ENCODE measurements around the gene PDGFRB.

Gene PDGFRB

GRCh38 chr5:150120062-150120441 lies 35.6 kb downstream of the PDGFRB start:
- in situ Hi-C loops (cut with MboI; ENCODE audit: low sequenced_read_pairs), result no loop called here

GRCh38 chr5:150119421-150120061 lies 36.1 kb downstream of the PDGFRB start:
- in situ Hi-C loops (cut with MboI; ENCODE audit: low sequenced_read_pairs), result no loop called here

GRCh38 chr5:150118561-150119229 lies 37.0 kb downstream of the PDGFRB start:
- in situ Hi-C loops (cut with MboI; ENCODE audit: low sequenced_read_pairs), result no loop called here

GRCh38 chr5:150117945-150118560 lies 37.6 kb downstream of the PDGFRB start:
- in situ Hi-C loops (cut with MboI; ENCODE audit: low sequenced_read_pairs), result no loop called here

GRCh38 chr5:150116667-150117400 lies 38.8 kb downstream of the PDGFRB start:
- in situ Hi-C loops (cut with MboI; ENCODE audit: low sequenced_read_pairs), result no loop called here

GRCh38 chr5:150114773-150115408 lies 40.8 kb downstream of the PDGFRB start:
- in situ Hi-C loops (cut with MboI; ENCODE audit: low sequenced_read_pairs), result no loop called here

GRCh38 chr5:150114102-150114641 lies 41.5 kb downstream of the PDGFRB start:
- in situ Hi-C loops (cut with MboI; ENCODE audit: low sequenced_read_pairs), result no loop called here

- in situ Hi-C loops (cut with MboI; ENCODE audit: low sequenced_read_pairs), result no loop called here
Measured at GRCh38 chr5:150113047-150113744, 42.4 kb downstream of the PDGFRB start.

GRCh38 chr5:150112201-150113046 lies 43.2 kb downstream of the PDGFRB start:
- in situ Hi-C loops (cut with MboI; ENCODE audit: low sequenced_read_pairs), result no loop called here

GRCh38 chr5:150111122-150111521 lies 44.5 kb downstream of the PDGFRB start:
- in situ Hi-C loops (cut with MboI; ENCODE audit: low sequenced_read_pairs), result no loop called here

- in situ Hi-C loops (cut with MboI; ENCODE audit: low sequenced_read_pairs), result no loop called here
Measured at GRCh38 chr5:150109921-150110320, 45.7 kb downstream of the PDGFRB start.

- in situ Hi-C loops (cut with MboI; ENCODE audit: low sequenced_read_pairs), result no loop called here
Measured at GRCh38 chr5:150108711-150109514, 46.7 kb downstream of the PDGFRB start.

- in situ Hi-C loops (cut with MboI; ENCODE audit: low sequenced_read_pairs), result no loop called here
Measured at GRCh38 chr5:150107909-150108447, 47.7 kb downstream of the PDGFRB start.

GRCh38 chr5:150106674-150107426 lies 48.8 kb downstream of the PDGFRB start:
- in situ Hi-C loops (cut with MboI; ENCODE audit: low sequenced_read_pairs), result no loop called here

GRCh38 chr5:150105928-150106615 lies 49.6 kb downstream of the PDGFRB start:
- in situ Hi-C loops (cut with MboI; ENCODE audit: low sequenced_read_pairs), result no loop called here

- in situ Hi-C loops (cut with MboI; ENCODE audit: low sequenced_read_pairs), result no loop called here
Measured at GRCh38 chr5:150104550-150104870, 51.1 kb downstream of the PDGFRB start.

All from HL-60/S4 treated with phorbol 12-myristate 13-acetate at 8.2 ng/mL for 4 days and 3 days (cell line).